Fibroblast of skin of back (primary cell): ENCODE results near the gene SMU1.
A peak's percentile ranks its signal among the peaks of the same experiment; 100 is the strongest.

ENCODE experiments used
- DNase-seq: peaks from one replicate; pipeline ENCODE4 v3.0.0-alpha.2; 2013

SMU1 gene

GRCh38 chr9:33044162-33044673 is 32.3 kb downstream of the SMU1 start:
- peak; percentile 92 for DNase-seq

- no peak for DNase-seq
Measured at GRCh38 chr9:33043671-33044070, 32.8 kb downstream of the SMU1 start.

GRCh38 chr9:33042473-33042872 is 34.0 kb downstream of the SMU1 start:
- no peak for DNase-seq

GRCh38 chr9:33041432-33042188 is 34.9 kb downstream of the SMU1 start:
- no peak for DNase-seq

- no peak for DNase-seq
Measured at GRCh38 chr9:33040792-33041431, 35.6 kb downstream of the SMU1 start.

GRCh38 chr9:33032865-33033264 is 43.6 kb downstream of the SMU1 start:
- no peak for DNase-seq

GRCh38 chr9:33032292-33032691 is 44.2 kb downstream of the SMU1 start:
- no peak for DNase-seq

- no peak for DNase-seq
Measured at GRCh38 chr9:33030285-33030684, 46.2 kb downstream of the SMU1 start.

- no peak for DNase-seq
Measured at GRCh38 chr9:33029231-33029786, 47.2 kb downstream of the SMU1 start.

GRCh38 chr9:33025572-33026342 is 50.7 kb downstream of the SMU1 start:
- DNase-seq, result peak; percentile 42

GRCh38 chr9:33024966-33025571 is 51.4 kb downstream of the SMU1 start, which contains the start of gene DNAJA1:
TSS of gene DNAJA1 (plus strand) at chr9:33025273. CDS start at chr9:33026485, 1,212 bp downstream.
- DNase-seq, result peak; percentile 93

GRCh38 chr9:33024126-33024965 is 52.1 kb downstream of the SMU1 start:
- no peak for DNase-seq

GRCh38 chr9:33023661-33024060 is 52.8 kb downstream of the SMU1 start:
- no peak for DNase-seq

- no peak for DNase-seq
Measured at GRCh38 chr9:33022755-33023154, 53.7 kb downstream of the SMU1 start.

GRCh38 chr9:33022303-33022702 is 54.2 kb downstream of the SMU1 start:
- DNase-seq, result no peak

- DNase-seq, result no peak
Measured at GRCh38 chr9:33019797-33020196, 56.7 kb downstream of the SMU1 start.

GRCh38 chr9:33017283-33018041 is 59.0 kb downstream of the SMU1 start:
- DNase-seq, result no peak

- DNase-seq, result no peak
Measured at GRCh38 chr9:33014665-33015014, 61.8 kb downstream of the SMU1 start.

GRCh38 chr9:33013962-33014664 is 62.4 kb downstream of the SMU1 start:
- no peak for DNase-seq
